Muscle layer of colon (tissue), 2 donors: Measurements from ENCODE around the gene CBFA2T2.
"Not testable (repeated sequence)": the region's sequence is repeated elsewhere in the genome, so short reads cannot be mapped to it uniquely, and the experiment has no call there.

ENCODE experiments used
- H3K27ac ChIP-seq: one replicate; pipeline ENCODE4 v1.7.0; 2013; ENCODE audit warnings: low read depth, mild to moderate bottlenecking, low read length, moderate library complexity
- H3K27me3 ChIP-seq, 2 donors: one replicate each; pipeline ENCODE4 v1.7.0; 2013; ENCODE audit warnings: low read length in 2 of 2, mild to moderate bottlenecking in 2 of 2; ENCODE audit not compliant: insufficient read depth in 2 of 2, control insufficient read depth in 1 of 2
- H3K36me3 ChIP-seq: one replicate; pipeline ENCODE4 v1.7.0; 2013; ENCODE audit warnings: mild to moderate bottlenecking, low read length; ENCODE audit not compliant: insufficient read depth
- H3K4me1 ChIP-seq: one replicate; pipeline ENCODE4 v1.7.0; 2013; ENCODE audit warnings: mild to moderate bottlenecking, low read length; ENCODE audit not compliant: insufficient read depth
- H3K4me3 ChIP-seq, 2 donors: one replicate each; pipeline ENCODE4 v1.7.0; 2013; ENCODE audit warnings: low read length in 2 of 2, low read depth in 1 of 2, mild to moderate bottlenecking in 1 of 2, moderate library complexity in 1 of 2
- H3K9ac ChIP-seq: one replicate; pipeline ENCODE4 v1.7.0; 2013; ENCODE audit warnings: low read length
- H3K9me3 ChIP-seq: one replicate; pipeline ENCODE4 v1.7.0; 2013; ENCODE audit warnings: mild to moderate bottlenecking, low read length
- donor health status: abdominal sarcoma.
- donor health status: Adenocarcinoma of cecum.

Gene CBFA2T2

GRCh38 chr20:33556246-33556645 is 66.3 kb downstream of the CBFA2T2 start:
- Histone ChIP-seq H3K27ac (no peak overlapping the region), H3K4me3 (no peak overlapping the region), H3K9me3 (no peaks in the 10 kb centered on the region), H3K27me3 (no peaks in the 10 kb centered on the region), H3K4me1 (peaks cover 40% of the 10 kb centered on the region), H3K36me3 (no peaks in the 10 kb centered on the region), H3K9ac (no peak overlapping the region)

- H3K9ac ChIP-seq = no peak overlapping the region
- no peak overlapping the region for H3K27ac ChIP-seq
- H3K4me3 ChIP-seq = no peak overlapping the region
- no peaks in the 10 kb centered on the region for H3K36me3 ChIP-seq
- peaks cover 42% of the 10 kb centered on the region for H3K4me1 ChIP-seq
- H3K27me3 ChIP-seq = no peaks in the 10 kb centered on the region
- no peaks in the 10 kb centered on the region for H3K9me3 ChIP-seq
Measured at GRCh38 chr20:33558348-33559144, 68.7 kb downstream of the CBFA2T2 start.

- Histone ChIP-seq H3K27ac (no peak overlapping the region), H3K9ac (no peak overlapping the region), H3K27me3 (no peaks in the 10 kb centered on the region), H3K4me3 (no peak overlapping the region), H3K4me1 (peaks cover 41% of the 10 kb centered on the region), H3K9me3 (no peaks in the 10 kb centered on the region), H3K36me3 (no peaks in the 10 kb centered on the region)
Measured at GRCh38 chr20:33559212-33559611, 69.3 kb downstream of the CBFA2T2 start.

GRCh38 chr20:33560026-33560425 is 70.1 kb downstream of the CBFA2T2 start:
- no peaks in the 10 kb centered on the region for H3K27me3 ChIP-seq
- H3K9me3 ChIP-seq = no peaks in the 10 kb centered on the region
- no peak overlapping the region for H3K27ac ChIP-seq
- H3K4me1 ChIP-seq = peaks cover 34% of the 10 kb centered on the region
- no peaks in the 10 kb centered on the region for H3K36me3 ChIP-seq
- no peak overlapping the region for H3K4me3 ChIP-seq
- H3K9ac ChIP-seq = no peak overlapping the region

- not testable (repeated sequence) for H3K9ac ChIP-seq, H3K36me3 ChIP-seq, H3K4me3 ChIP-seq, H3K9me3 ChIP-seq, H3K27me3 ChIP-seq, H3K27ac ChIP-seq
- peaks cover 29% of the 10 kb centered on the region for H3K4me1 ChIP-seq
Measured at GRCh38 chr20:33561053-33561452, 71.2 kb downstream of the CBFA2T2 start.

GRCh38 chr20:33561692-33562601 is 72.1 kb downstream of the CBFA2T2 start:
- H3K27me3 ChIP-seq = no peaks in the 10 kb centered on the region
- peak overlapping the region; percentile 68 for H3K27ac ChIP-seq
- H3K36me3 ChIP-seq = no peaks in the 10 kb centered on the region
- H3K9me3 ChIP-seq = no peaks in the 10 kb centered on the region
- H3K4me3 ChIP-seq = peak overlapping the region in 1 of 2 donors; percentile 42
- H3K9ac ChIP-seq = no peak overlapping the region
- H3K4me1 ChIP-seq = peaks cover 29% of the 10 kb centered on the region

GRCh38 chr20:33563788-33564187 is 73.9 kb downstream of the CBFA2T2 start:
- Histone ChIP-seq H3K9ac (no peak overlapping the region), H3K4me3 (no peak overlapping the region), H3K27ac (no peak overlapping the region), H3K4me1 (peaks cover 38% of the 10 kb centered on the region), H3K9me3 (no peaks in the 10 kb centered on the region), H3K36me3 (no peaks in the 10 kb centered on the region), H3K27me3 (no peaks in the 10 kb centered on the region)

GRCh38 chr20:33566781-33567603 is 77.1 kb downstream of the CBFA2T2 start:
- Histone ChIP-seq H3K27ac (no peak overlapping the region), H3K4me1 (peaks cover 48% of the 10 kb centered on the region), H3K9me3 (no peaks in the 10 kb centered on the region), H3K36me3 (no peaks in the 10 kb centered on the region), H3K27me3 (no peaks in the 10 kb centered on the region), H3K4me3 (no peak overlapping the region), H3K9ac (no peak overlapping the region)

GRCh38 chr20:33567949-33568348 is 78.1 kb downstream of the CBFA2T2 start:
- Histone ChIP-seq H3K27me3 (no peaks in the 10 kb centered on the region), H3K4me1 (peaks cover 43% of the 10 kb centered on the region), H3K36me3 (no peaks in the 10 kb centered on the region), H3K9ac (no peak overlapping the region), H3K4me3 (no peak overlapping the region), H3K27ac (no peak overlapping the region), H3K9me3 (no peaks in the 10 kb centered on the region)

GRCh38 chr20:33568378-33568777 is 78.5 kb downstream of the CBFA2T2 start:
- no peak overlapping the region for H3K27ac ChIP-seq
- H3K27me3 ChIP-seq = no peaks in the 10 kb centered on the region
- no peaks in the 10 kb centered on the region for H3K36me3 ChIP-seq
- peaks cover 38% of the 10 kb centered on the region for H3K4me1 ChIP-seq
- H3K4me3 ChIP-seq = no peak overlapping the region
- no peak overlapping the region for H3K9ac ChIP-seq
- no peaks in the 10 kb centered on the region for H3K9me3 ChIP-seq
